Skeletal muscle tissue (tissue), 4 donors: ENCODE data around the gene GTF2IRD1. TPM values are rescaled to one million over a fixed set of nuclear protein-coding genes. Genes with fewer than 3 reads are reported as not detected.
"Not testable (repeated sequence)": the region's sequence is repeated elsewhere in the genome, so short reads cannot be mapped to it uniquely, and the experiment has no call there.

Experiments used
- H3K27ac ChIP-seq: one replicate; pipeline ENCODE4 v1.7.0; 2013; ENCODE audit warnings: mild to moderate bottlenecking, low read depth, low read length, inconsistent platforms
- H3K27me3 ChIP-seq, 3 donors: one replicate each; pipeline ENCODE4 v1.7.0; 2013; ENCODE audit warnings: low read length in 3 of 3; ENCODE audit not compliant: control insufficient read depth in 3 of 3, insufficient read depth in 3 of 3
- H3K36me3 ChIP-seq, 3 donors: one replicate each; pipeline ENCODE4 v1.7.0; 2013; ENCODE audit warnings: low read length in 3 of 3; ENCODE audit not compliant: control insufficient read depth in 3 of 3, insufficient read depth in 3 of 3
- H3K4me1 ChIP-seq, 3 donors: one replicate each; pipeline ENCODE4 v1.7.0; 2013; ENCODE audit warnings: low read length in 3 of 3, mild to moderate bottlenecking in 3 of 3; ENCODE audit not compliant: control insufficient read depth in 3 of 3, insufficient read depth in 3 of 3
- H3K4me3 ChIP-seq, 3 donors: one replicate each; pipeline ENCODE4 v1.7.0; 2013; ENCODE audit warnings: low read length in 3 of 3
- H3K9ac ChIP-seq, 3 donors: one replicate each; pipeline ENCODE4 v1.7.0; 2013; ENCODE audit warnings: low read length in 3 of 3, mild to moderate bottlenecking in 3 of 3, moderate library complexity in 2 of 3, low read depth in 1 of 3
- H3K9me3 ChIP-seq, 3 donors: one replicate each; pipeline ENCODE4 v1.7.0; 2013; ENCODE audit warnings: low read length in 3 of 3; ENCODE audit not compliant: control insufficient read depth in 3 of 3
- total RNA-seq: library from RNA; depleted of rRNA; stranded (reverse); fragments of >200 nt; gene quantifications from one replicate; pipeline ENCODE4 v1.2.3, GENCODE V29; 2014
- donor health status: Osteomylitis.

Gene GTF2IRD1
- total RNA-seq, 1 donor from 2014 or later: 16.2 TPM

DNA sequence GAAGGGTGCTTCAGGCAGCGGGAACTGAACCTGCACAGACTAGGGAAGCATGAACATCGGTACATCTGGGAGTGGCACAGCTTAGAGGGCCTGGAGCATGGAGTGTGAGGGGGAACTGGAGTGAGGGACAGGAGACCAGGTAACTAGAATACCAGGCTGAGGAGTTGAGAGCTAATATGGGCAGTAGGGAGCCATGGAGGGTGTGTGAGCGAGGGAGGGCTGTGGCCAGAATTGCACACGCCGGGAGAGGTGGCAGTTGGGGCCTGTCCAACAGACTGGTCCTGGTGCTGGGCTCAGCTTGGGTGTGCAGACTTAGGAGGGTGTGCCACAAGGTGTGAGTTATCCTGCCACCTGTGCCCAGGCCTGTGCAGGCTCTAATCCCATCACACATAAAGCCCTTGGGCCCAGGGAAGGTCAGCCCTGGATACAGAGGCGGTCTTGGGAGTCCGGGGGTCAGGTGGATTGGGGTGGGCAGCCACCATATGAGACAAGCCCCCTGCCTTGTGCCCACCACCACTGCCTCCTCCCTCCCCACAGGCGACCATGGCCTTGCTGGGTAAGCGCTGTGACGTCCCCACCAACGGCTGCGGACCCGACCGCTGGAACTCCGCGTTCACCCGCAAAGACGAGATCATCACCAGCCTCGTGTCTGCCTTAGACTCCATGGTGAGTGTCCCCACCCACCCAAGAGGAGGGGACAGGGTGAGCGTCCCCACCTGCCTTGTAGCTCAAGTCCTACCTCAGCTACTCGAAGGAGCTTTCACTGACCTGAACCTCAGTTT lies 54.0 kb downstream of the GTF2IRD1 start:
- no peaks in the 10 kb centered on the region for H3K27me3 ChIP-seq
- H3K4me1 ChIP-seq: peaks cover 2 to 16% (median 16%) of the 10 kb centered on the region in 3 donors
- H3K9me3 ChIP-seq: no peaks in the 10 kb centered on the region
- peaks cover 5 to 18% (median 7%) of the 10 kb centered on the region in 3 donors for H3K36me3 ChIP-seq
- H3K27ac ChIP-seq: no peak overlapping the region
- no peak overlapping the region for H3K4me3 ChIP-seq
- H3K9ac ChIP-seq: peak overlapping the region in 1 of 3 donors; percentile 16

- not testable (repeated sequence) for H3K9me3 ChIP-seq, H3K27ac ChIP-seq, H3K9ac ChIP-seq, H3K27me3 ChIP-seq, H3K4me3 ChIP-seq
- Histone ChIP-seq H3K4me1 (peaks cover 9 to 25% (median 23%) of the 10 kb centered on the region in 3 donors), H3K36me3 (peaks cover 5 to 21% (median 7%) of the 10 kb centered on the region in 3 donors)
These were observed 55.7 kb downstream of the GTF2IRD1 start for GRCh38 chr7:74509453-74509852.

DNA sequence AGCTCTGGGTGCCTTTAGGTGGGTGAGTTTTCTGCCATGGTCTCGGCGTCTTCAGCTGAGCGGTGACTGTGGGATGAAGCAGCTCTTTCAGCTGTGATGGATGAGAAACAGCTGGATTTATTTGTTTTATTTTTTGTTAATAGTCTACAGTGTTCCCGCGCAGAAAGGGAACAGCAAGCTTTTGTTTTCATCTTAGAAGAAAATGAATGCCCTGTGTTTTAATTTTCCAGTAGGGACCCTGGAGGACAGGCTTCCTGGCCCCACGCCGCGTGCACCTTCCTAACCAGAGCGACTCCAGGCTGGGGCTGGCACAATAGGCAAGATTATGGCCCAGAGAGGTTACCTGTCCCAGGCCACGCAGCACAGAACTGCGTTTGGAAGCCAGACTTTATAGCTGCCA lies 57.6 kb downstream of the GTF2IRD1 start:
- Histone ChIP-seq H3K36me3 (peaks cover 14 to 34% (median 15%) of the 10 kb centered on the region in 3 donors), H3K27ac (peak overlapping the region; percentile 44), H3K9me3 (no peaks in the 10 kb centered on the region), H3K27me3 (no peaks in the 10 kb centered on the region), H3K4me3 (no peak overlapping the region), H3K4me1 (peaks cover 9 to 36% (median 31%) of the 10 kb centered on the region in 3 donors), H3K9ac (no peak overlapping the region)

DNA sequence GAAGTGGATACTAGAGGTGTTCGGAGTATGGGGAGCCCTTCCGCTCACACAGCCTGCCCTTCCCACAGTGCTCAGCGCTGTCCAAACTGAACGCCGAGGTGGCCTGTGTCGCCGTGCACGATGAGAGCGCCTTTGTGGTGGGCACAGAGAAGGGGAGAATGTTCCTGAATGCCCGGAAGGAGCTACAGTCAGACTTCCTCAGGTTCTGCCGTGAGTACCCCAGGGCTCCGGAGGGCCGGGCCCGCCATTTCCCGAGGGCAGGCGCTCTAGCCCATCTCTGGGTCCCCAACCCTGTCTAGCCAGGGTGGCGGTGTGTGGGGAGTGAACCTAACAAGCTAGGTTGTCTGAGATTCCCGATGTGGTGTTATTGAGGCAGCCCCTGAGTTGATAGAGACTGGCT lies 59.1 kb downstream of the GTF2IRD1 start:
- peak overlapping the region in 1 of 3 donors; percentile 8 for H3K9ac ChIP-seq
- peaks cover 9 to 30% (median 29%) of the 10 kb centered on the region in 3 donors for H3K4me1 ChIP-seq
- H3K36me3 ChIP-seq: peaks cover 12 to 35% (median 16%) of the 10 kb centered on the region in 3 donors
- H3K27me3 ChIP-seq: no peaks in the 10 kb centered on the region
- H3K9me3 ChIP-seq: no peaks in the 10 kb centered on the region
- H3K4me3 ChIP-seq: no peak overlapping the region
- H3K27ac ChIP-seq: peak overlapping the region; percentile 98

DNA sequence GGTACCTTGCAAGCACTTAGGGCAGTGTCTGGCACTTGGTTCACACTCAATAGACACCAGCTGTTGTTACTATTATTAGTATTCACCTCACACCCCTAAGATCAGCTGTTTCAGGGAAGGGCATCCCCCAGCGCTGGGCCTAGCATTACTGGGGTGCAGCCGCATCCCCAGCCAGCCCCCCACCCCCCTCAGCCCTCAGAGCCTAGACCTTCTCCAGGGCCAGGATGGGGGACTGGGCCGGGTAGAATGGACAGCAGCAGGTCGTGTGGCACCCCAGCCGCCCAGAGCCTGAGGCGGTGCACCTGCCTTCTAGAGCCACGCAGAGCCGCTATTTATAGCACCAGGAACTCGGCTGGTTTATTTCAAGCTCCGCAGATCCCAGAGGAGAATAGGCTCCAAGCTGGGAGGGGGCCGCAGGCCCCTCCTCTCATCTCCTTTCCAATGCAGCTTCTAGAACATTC lies 60.5 kb downstream of the GTF2IRD1 start:
- Histone ChIP-seq H3K27me3 (no peaks in the 10 kb centered on the region), H3K4me1 (peaks cover 9 to 30% (median 29%) of the 10 kb centered on the region in 3 donors), H3K36me3 (peaks cover 18 to 33% (median 20%) of the 10 kb centered on the region in 3 donors), H3K9ac (peak overlapping the region; percentile 82 to 84 (median 83)), H3K9me3 (no peaks in the 10 kb centered on the region), H3K27ac (peak overlapping the region; percentile 98), H3K4me3 (peak overlapping the region in 1 of 3 donors; percentile 13)

DNA sequence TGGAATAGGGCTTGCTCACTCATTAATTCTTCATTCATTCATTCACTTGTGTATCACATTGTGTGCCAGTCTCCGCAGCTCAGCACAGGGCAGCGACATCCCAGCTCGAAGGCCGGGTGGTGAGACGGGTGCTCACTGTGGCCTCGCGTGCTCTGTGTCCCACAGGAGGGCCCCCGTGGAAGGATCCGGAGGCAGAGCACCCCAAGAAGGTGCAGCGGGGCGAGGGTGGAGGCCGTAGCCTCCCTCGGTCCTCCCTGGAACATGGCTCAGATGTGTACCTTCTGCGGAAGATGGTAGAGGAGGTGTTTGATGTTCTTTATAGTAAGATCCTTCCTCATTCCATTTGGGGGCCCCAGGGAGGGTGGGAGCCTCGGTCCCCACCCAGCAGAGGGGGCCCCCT lies 61.6 kb downstream of the GTF2IRD1 start:
- H3K4me3 ChIP-seq: no peak overlapping the region
- peak overlapping the region in 2 of 3 donors; percentile 32 to 82 for H3K9ac ChIP-seq
- H3K27ac ChIP-seq: peak overlapping the region; percentile 98
- no peaks in the 10 kb centered on the region for H3K27me3 ChIP-seq
- peaks cover 28 to 40% (median 31%) of the 10 kb centered on the region in 3 donors for H3K36me3 ChIP-seq
- H3K4me1 ChIP-seq: peaks cover 9 to 30% (median 29%) of the 10 kb centered on the region in 3 donors
- H3K9me3 ChIP-seq: no peaks in the 10 kb centered on the region

- peak overlapping the region; percentile 98 for H3K27ac ChIP-seq
- H3K36me3 ChIP-seq: peaks cover 35 to 43% (median 38%) of the 10 kb centered on the region in 3 donors
These were observed 62.5 kb downstream of the GTF2IRD1 start for GRCh38 chr7:74516214-74516613.

DNA sequence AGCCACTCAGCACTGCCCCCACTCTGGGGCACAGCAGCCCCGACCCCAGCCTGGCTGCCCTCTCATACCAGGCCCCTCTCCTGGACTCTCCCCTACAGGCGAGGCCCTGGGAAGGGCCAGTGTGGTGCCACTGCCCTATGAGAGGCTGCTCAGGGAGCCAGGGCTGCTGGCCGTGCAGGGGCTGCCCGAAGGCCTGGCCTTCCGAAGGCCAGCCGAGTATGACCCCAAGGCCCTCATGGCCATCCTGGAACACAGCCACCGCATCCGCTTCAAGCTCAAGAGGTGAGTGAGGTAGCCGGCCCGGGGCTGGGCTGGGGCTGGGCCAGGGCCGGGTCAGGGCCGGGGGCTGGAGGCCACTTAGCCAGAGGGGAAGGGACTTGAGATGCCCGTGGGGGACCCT lies 64.3 kb downstream of the GTF2IRD1 start:
- no peak overlapping the region for H3K9ac ChIP-seq
- no peaks in the 10 kb centered on the region for H3K9me3 ChIP-seq
- no peak overlapping the region for H3K4me3 ChIP-seq
- H3K4me1 ChIP-seq: peaks cover 9 to 29% (median 28%) of the 10 kb centered on the region in 3 donors
- H3K27ac ChIP-seq: peak overlapping the region; percentile 7
- H3K36me3 ChIP-seq: peaks cover 40 to 56% (median 45%) of the 10 kb centered on the region in 3 donors
- H3K27me3 ChIP-seq: no peaks in the 10 kb centered on the region

More at GRCh38 chr7:74516214-74516613, 62.5 kb downstream of the GTF2IRD1 start:
- H3K9me3 ChIP-seq: no peaks in the 10 kb centered on the region
- no peak overlapping the region for H3K4me3 ChIP-seq
- H3K9ac ChIP-seq: peak overlapping the region in 1 of 3 donors; percentile 32
- no peaks in the 10 kb centered on the region for H3K27me3 ChIP-seq
- peaks cover 9 to 30% (median 29%) of the 10 kb centered on the region in 3 donors for H3K4me1 ChIP-seq

DNA sequence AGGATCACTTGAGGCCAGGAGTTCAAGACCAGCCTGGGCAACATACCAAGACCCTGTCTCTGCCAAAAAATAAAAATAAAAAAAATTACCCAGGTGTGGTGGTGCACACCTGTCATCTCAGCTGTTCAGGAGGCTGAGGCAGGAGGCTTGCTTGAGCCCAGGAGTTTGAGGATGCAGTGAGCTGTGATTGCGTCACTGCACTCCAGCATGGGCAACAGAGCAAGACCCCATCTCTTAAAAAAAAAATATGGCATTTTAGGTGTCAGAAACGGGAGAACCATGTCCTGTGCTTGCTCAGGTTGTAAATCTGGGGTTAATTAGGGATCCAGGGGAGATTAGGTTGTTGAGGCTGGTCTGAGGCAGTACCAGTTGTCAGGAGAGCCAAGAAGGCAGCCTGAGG lies 64.9 kb downstream of the GTF2IRD1 start:
- no peaks in the 10 kb centered on the region for H3K27me3 ChIP-seq
- no peak overlapping the region for H3K9ac ChIP-seq
- H3K9me3 ChIP-seq: no peaks in the 10 kb centered on the region
- H3K4me3 ChIP-seq: no peak overlapping the region
- H3K4me1 ChIP-seq: peaks cover 7 to 27% (median 25%) of the 10 kb centered on the region in 3 donors
- H3K27ac ChIP-seq: no peak overlapping the region
- peaks cover 39 to 56% (median 46%) of the 10 kb centered on the region in 3 donors for H3K36me3 ChIP-seq

- H3K4me1 ChIP-seq: peaks cover 3 to 20% (median 18%) of the 10 kb centered on the region in 3 donors
- H3K36me3 ChIP-seq: peaks cover 45 to 60% (median 48%) of the 10 kb centered on the region in 3 donors
- no peak overlapping the region for H3K4me3 ChIP-seq
These were observed 65.7 kb downstream of the GTF2IRD1 start for GRCh38 chr7:74519395-74519794.

More at GRCh38 chr7:74519395-74519794, 65.7 kb downstream of the GTF2IRD1 start:
- Histone ChIP-seq H3K27me3 (no peaks in the 10 kb centered on the region), H3K27ac (no peak overlapping the region), H3K9me3 (no peaks in the 10 kb centered on the region), H3K9ac (no peak overlapping the region)
